Stimulated activated CD4-positive, alpha-beta T cell treated with anti-CD3 and anti-CD28 coated beads, Interleukin-1b, Interleukin-23, amount 100 ng/mL, for 4 hours (primary cell): ENCODE measurements around the gene RPS6KA4.

Experiments used
- DNase-seq, 2 donors: peaks; one replicate each; pipeline ENCODE4 v3.0.0-alpha.2; 2020; ENCODE audit warnings: low read depth in 2 of 2

Gene RPS6KA4

GRCh38 chr11:64366751-64367150 is 7.8 kb downstream of the RPS6KA4 start:
- DNase-seq: no peak

- no peak for DNase-seq
These were observed 9.1 kb downstream of the RPS6KA4 start for GRCh38 chr11:64367931-64368672.

DNA sequence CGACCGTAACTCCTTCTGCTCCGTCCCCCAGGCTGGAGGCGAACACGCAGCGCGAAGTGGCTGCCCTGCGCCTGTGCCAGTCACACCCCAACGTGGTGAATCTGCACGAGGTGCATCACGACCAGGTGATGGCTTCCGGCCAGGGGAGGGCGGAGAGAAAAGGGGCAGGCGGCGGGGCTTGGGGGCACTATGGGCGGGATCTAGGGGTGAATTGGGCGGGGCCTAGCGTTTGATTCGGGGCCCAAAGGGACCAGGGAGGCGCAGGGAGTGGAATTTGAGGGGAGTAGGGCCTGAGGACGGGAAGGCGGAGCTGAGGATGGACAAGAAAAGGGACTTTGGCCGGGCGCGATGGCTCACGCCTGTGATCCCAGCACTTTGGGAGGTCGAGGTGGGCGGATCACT is 9.7 kb downstream of the RPS6KA4 start:
- DNase-seq: no peak

- no peak for DNase-seq
These were observed 10.8 kb downstream of the RPS6KA4 start for GRCh38 chr11:64369440-64370421.

- no peak for DNase-seq
These were observed 12.2 kb downstream of the RPS6KA4 start for GRCh38 chr11:64371201-64371600.

DNA sequence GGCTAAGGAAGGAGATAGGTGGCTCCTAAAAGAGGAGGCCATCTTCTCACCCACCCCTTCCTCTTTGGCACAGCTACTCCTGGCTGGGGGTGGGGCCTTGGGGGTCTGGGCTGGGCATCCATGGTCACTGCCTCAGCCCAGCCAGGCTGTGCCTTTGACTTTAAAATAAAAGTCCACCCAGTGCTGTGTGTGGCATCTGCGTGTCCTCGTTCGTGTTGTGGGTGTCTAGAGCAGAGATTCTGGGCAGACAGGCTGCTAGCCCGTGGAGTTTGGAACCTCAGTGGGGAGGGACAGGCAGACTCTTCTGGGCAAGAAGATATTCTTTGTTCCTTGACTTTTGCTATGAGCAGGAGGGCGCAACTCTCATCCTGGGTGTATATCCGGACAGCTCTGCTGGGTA is 13.1 kb downstream of the RPS6KA4 start:
- DNase-seq: no peak

- DNase-seq: no peak
These were observed 14.0 kb downstream of the RPS6KA4 start for GRCh38 chr11:64372802-64373597.

GRCh38 chr11:64373598-64373974 is 14.6 kb downstream of the RPS6KA4 start:
- no peak for DNase-seq

DNA sequence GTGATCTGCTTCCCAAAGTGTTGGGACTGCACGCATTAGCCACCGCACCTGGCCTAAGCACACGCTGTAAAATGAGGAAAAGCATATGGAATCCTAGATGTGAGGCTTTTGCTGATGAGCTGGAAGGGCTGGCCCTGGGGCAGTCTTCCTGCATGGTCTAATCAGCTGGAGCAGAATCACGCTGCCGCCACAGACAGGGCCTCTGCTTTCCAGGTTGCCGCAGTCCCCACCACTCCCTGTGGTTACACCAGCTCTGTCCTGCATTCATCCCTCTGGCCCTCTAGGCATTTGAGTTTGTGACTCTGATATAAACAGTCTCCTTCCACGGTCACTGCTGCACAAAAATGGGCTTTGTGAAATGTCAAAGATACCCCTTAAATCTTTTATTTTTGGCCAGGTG is 17.1 kb downstream of the RPS6KA4 start:
- DNase-seq: no peak

- DNase-seq: no peak
These were observed 19.4 kb downstream of the RPS6KA4 start for GRCh38 chr11:64378335-64378880.

- DNase-seq: no peak
These were observed 20.2 kb downstream of the RPS6KA4 start for GRCh38 chr11:64379160-64379559.

DNA sequence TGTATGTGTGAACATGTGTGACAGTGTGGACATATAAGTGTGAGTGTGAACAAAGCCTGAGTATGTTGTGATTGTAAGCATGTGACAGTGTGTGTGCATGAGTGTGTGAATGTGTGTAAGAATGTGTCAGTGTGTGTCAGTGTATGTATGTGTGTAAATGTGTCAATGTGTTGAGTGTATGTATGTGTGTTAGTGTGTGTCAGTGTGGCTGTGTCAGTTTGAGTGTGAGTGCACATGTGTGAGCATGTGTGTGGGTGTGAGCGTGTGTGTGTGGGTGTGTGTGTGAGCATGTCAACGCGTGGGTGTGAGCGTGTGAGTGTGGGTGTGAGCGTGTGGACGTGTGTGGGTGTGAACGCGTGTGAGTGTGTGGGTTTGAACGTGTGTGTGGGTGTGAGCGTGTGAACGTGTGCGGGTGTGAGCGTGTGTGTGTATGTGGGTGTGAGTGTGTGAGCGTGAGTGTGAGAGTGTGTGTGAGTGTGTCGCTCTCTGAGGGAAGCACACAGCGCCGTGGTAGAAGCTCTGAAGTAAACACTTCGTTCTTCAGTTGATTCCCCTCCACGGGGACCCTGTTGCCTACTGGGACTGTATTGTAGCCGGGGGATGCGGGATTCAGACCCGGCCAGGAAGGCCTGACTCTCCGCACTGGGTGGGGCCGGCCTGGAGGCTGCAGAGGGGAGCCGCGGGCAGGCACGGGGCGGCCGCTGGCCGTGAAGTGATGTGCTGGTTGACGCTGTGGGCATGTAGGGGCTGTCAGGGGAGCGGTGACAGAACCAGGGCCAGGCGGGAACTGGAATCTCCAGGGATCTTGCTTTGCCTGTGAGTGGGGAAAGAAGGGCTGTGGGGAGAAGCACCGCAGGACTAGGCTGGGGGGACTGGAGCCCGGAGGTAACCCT is 21.1 kb downstream of the RPS6KA4 start:
- no peak for DNase-seq

DNA sequence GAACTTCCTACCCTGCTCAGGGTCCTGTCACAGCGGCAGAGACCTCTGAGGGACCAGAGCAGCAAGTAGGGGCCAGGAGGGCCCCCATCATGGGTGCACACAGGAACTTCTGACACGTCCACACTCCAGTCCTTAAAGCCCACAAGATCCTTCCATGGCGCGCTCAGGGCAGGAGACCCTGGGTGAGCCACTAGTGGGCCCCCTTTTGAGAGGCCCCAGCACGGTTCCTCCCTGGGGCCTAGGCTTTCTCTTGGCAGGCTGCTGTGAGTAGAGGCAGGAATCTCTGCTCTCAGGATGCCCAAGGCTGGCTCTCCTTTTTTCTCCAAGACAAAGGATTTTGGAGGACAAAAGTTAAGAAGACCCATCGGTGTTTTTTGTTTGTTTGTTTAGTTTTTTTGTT is 22.4 kb downstream of the RPS6KA4 start:
- no peak for DNase-seq

DNA sequence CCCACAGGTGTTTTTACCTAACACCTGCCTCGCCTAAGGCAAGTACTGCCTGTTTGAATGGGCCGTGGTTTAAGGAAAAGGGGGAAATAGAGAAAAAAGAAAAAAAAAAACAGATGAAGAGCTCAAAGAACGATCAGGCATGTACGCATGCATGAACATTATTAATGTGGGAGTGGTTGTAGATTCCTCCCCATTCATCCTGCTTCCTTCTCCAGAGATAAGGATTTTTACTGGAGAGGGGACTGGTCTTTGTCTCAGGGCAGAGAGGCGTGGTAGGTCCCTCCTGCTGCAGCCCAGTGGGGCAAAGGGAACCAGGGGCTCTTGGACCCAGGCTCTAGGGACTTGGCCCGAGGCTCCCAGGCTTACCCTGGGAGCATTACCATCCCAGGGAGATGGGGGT is 23.1 kb downstream of the RPS6KA4 start:
- no peak for DNase-seq

DNA sequence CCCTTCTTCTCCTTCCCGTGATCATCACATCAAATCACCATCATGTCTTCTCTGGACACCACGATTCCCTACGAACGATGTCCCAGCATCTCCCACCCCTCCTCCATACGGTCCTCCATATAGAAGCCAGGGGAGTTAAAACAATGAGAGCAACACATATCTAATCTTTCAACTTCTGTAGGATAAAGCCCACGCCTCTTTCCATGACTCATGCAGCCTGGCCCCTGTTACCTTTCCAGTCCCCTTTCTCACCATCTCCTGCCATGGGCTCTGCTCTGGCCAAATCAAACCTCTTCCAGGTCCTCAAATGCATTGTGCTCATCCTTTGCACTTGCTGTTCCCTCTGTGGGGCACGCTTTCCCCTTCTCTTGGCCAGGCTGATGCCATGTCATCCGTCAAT is 23.6 kb downstream of the RPS6KA4 start:
- DNase-seq: no peak

DNA sequence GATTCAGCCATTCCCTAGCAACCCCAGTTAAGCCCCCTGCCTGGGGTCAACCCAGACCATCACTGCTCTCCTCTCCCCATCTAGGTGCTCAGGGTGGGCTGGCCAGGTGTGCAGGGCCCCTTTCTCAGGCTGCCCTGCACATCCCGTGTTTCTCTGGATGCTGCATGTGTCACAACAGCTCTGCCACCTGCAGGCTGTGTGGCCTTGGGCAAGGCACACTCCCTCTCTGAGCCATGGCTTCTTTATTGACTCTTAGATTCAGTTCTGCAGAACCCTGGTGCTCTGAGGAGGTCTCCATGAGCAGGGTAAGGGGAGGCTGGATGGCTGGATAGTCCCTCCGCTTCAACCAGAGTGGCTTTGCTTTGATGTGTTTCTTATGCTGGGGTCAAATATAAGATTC is 24.6 kb downstream of the RPS6KA4 start:
- no peak for DNase-seq

DNA sequence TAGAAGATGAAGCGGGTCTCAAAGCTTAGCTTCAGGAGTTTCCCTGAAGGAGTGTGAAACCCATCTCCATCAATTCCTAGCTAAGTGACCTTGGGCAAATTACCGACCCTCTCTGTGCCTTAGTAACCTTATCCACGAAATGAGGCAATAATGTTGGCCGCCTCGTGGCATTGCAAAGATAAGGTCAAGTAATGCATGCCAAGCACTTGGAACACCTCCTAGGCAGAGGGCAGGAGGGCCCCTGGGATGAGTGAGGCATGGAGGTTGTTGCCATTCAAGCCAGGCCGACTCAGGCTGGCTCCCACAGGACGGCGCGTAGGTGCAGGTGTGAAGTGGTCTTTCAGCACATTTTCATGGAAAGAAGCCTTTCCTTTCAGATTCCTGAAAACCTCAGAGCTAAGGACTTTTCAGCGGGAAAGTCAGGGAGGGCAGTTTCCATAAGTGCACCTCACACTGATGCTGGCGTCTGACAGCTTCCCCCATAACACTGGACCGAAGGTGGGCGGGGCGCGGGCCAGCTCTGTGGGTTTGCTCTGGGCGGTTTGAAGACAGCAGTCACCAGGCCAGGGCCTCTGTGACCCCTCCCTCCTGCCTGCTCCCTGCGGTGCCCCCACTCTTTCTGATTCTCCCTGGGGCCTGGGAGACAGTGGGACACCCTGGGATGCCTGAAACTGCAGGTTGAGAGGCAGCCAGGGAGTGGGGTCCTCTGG is 25.2 kb downstream of the RPS6KA4 start:
- DNase-seq: no peak

- no peak for DNase-seq
These were observed 26.3 kb downstream of the RPS6KA4 start for GRCh38 chr11:64384981-64385944.
